Fibroblast of skin of right biceps (primary cell): ENCODE measurements around the gene PMF1.
"Not testable (repeated sequence)": the region's sequence is repeated elsewhere in the genome, so short reads cannot be mapped to it uniquely, and the experiment has no call there.

Source experiments
- DNase-seq: peaks from one replicate; pipeline ENCODE4 v3.0.0-alpha.2; 2013

Gene PMF1

GRCh38 chr1:156212833-156213643, at the start of gene PMF1:
TSS of gene PMF1 (plus strand) at chr1:156213007. CDS start at chr1:156213016, 9 bp downstream.
- DNase-seq, result peak; percentile 97

GRCh38 chr1:156163712-156164111, 49.1 kb upstream of the PMF1 start:
- no peak for DNase-seq

- DNase-seq, result no peak
These were observed 48.5 kb upstream of the PMF1 start for GRCh38 chr1:156164125-156164831.

- no peak for DNase-seq
These were observed 47.7 kb upstream of the PMF1 start for GRCh38 chr1:156165083-156165482.

GRCh38 chr1:156167536-156167935, 45.3 kb upstream of the PMF1 start:
- peak; percentile 57 for DNase-seq

- DNase-seq, result no peak
These were observed 39.9 kb upstream of the PMF1 start for GRCh38 chr1:156172696-156173470.

- no peak for DNase-seq
These were observed 36.1 kb upstream of the PMF1 start for GRCh38 chr1:156176610-156177210.

- no peak for DNase-seq
These were observed 34.7 kb upstream of the PMF1 start for GRCh38 chr1:156177919-156178654.

GRCh38 chr1:156180471-156180870, 32.3 kb upstream of the PMF1 start:
- DNase-seq, result no peak

- not testable (repeated sequence) for DNase-seq
These were observed 31.3 kb upstream of the PMF1 start for GRCh38 chr1:156181391-156181924.

- not testable (repeated sequence) for DNase-seq
These were observed 30.6 kb upstream of the PMF1 start for GRCh38 chr1:156182010-156182779.

GRCh38 chr1:156186347-156187177, 26.2 kb upstream of the PMF1 start:
- DNase-seq, result not testable (repeated sequence)

GRCh38 chr1:156190265-156190664, 22.5 kb upstream of the PMF1 start:
- DNase-seq, result not testable (repeated sequence)

GRCh38 chr1:156191292-156191964, 21.4 kb upstream of the PMF1 start:
- no peak for DNase-seq

GRCh38 chr1:156193208-156193487, 19.7 kb upstream of the PMF1 start:
- DNase-seq, result no peak

- DNase-seq, result peak; percentile 99
These were observed 19.1 kb upstream of the PMF1 start, which contains the start of gene SLC25A44 for GRCh38 chr1:156193488-156194299. TSS of gene SLC25A44 (plus strand) at chr1:156194104. CDS start at chr1:156199848, 5,744 bp downstream.

- no peak for DNase-seq
These were observed 18.5 kb upstream of the PMF1 start for GRCh38 chr1:156194300-156194652.

- DNase-seq, result no peak
These were observed 17.0 kb upstream of the PMF1 start for GRCh38 chr1:156195853-156196252.

- DNase-seq, result no peak
These were observed 16.4 kb upstream of the PMF1 start for GRCh38 chr1:156196445-156196844.
